ENCODE data around the gene AKT1S1. TPM values are rescaled to one million over a fixed set of nuclear protein-coding genes. Genes with fewer than 3 reads are reported as not detected.
A peak's percentile ranks its signal among the peaks of the same experiment; 100 is the strongest.

The AKT1S1 gene
- total and polyA plus RNA-seq, 2 donors (not counting 1 experiment from before 2014, with no cell fraction given): 16.6 to 23.0 TPM

- Mint-ChIP-seq H3K27me3 (no peaks in the 10 kb centered on the region), H3K4me3 (no peak overlapping the region), H3K27ac (no peak overlapping the region), H3K9me3 (ENCODE audit: insufficient read depth) (no peaks in the 10 kb centered on the region), H3K4me1 (peaks cover 33% of the 10 kb centered on the region)
- DNase-seq (peak; percentile 35), ATAC-seq (ENCODE audit: low read depth) (no peak)
- intact Hi-C loops (cut with micrococcal nuclease): no loop called here
- Histone ChIP-seq H3K27ac (ENCODE audit: low read length in 2 of 2) (no peak overlapping the region), H3K9ac (ENCODE audit: low read length) (no peak overlapping the region), H3K27me3 (replicated peaks in 1 of 4; ENCODE audit: control extremely low read depth in 1 of 4, control insufficient read depth in 3 of 4, insufficient read depth in 4 of 4, low read length in 3 of 4) (no peaks in the 10 kb centered on the region), H3K4me2 (replicated peaks; ENCODE audit: low read depth, low read length, poor library complexity, severe bottlenecking) (no peak overlapping the region), H3K79me2 (ENCODE audit: control insufficient read depth, insufficient read depth, low read length) (peaks cover 45% of the 10 kb centered on the region), H3K4me3 (ENCODE audit: control extremely low read depth in 1 of 5, extremely low read depth in 1 of 5, insufficient read depth in 1 of 5, low read depth in 2 of 5, low read length in 4 of 5) (no peak overlapping the region), H3K36me3 (replicated peaks in 1 of 2; ENCODE audit: control extremely low read depth in 1 of 2, control insufficient read depth in 1 of 2, extremely low read depth in 1 of 2, insufficient read depth in 2 of 2, low read length in 1 of 2) (peaks cover 0 to 62% of the 10 kb centered on the region in 2 experiments), H3K9me3 (ENCODE audit: control extremely low read depth in 1 of 3, control insufficient read depth in 2 of 3, insufficient read depth in 1 of 3, low read length in 2 of 3) (peaks cover 0 to 3% (median 0%) of the 10 kb centered on the region in 3 donors), H4K20me1 (ENCODE audit: control insufficient read depth, insufficient read depth, low read length, poor library complexity, severe bottlenecking) (peaks cover 76% of the 10 kb centered on the region), H2AFZ (ENCODE audit: insufficient read depth, low read depth, low read length, poor library complexity, severe bottlenecking) (no peak overlapping the region), H3K4me1 (ENCODE audit: control insufficient read depth in 2 of 2, insufficient read depth in 2 of 2, low read length in 2 of 2) (peaks cover 9 to 21% of the 10 kb centered on the region in 2 donors)
- POLR2A ChIA-PET: interaction anchor here (0.6 kb wide), 1 partner anchor 224 kb away, joined by 4 read pairs; no protein-coding TSS in a partner anchor
- WGBS (ENCODE audit: insufficient coverage): 95% methylated on average over 46 of the region's 49 CpGs
- CTCF ChIA-PET: interaction anchor here (0.9 kb wide), 1 partner anchor 11 kb away, joined by 3 read pairs; no protein-coding TSS in a partner anchor
- TF ChIP-seq CTCF (IDR thresholded peaks at IDR 0.05) (no peak), EZH2 (IDR thresholded peaks at IDR 0.05; ENCODE audit: borderline replicate concordance, insufficient read depth, low read depth, low read length, poor library complexity, severe bottlenecking) (no peak)
Observed at GRCh38 chr19:49862391-49863253, 14.5 kb downstream of the AKT1S1 start.
